HEK293T (cell line): ENCODE measurements around the gene EI24.

Experiments
- BHLHE40 ChIP-seq: fragments of 450-650 bp; IDR thresholded peaks from 2 replicates; pipeline ENCODE4 v1.6.1; 2016; ENCODE audit warnings: mild to moderate bottlenecking, moderate library complexity, borderline replicate concordance
- FOXA1 ChIP-seq: fragments of 450-650 bp; IDR thresholded peaks from 2 replicates; pipeline ENCODE4 v1.6.1; 2016; ENCODE audit warnings: mild to moderate bottlenecking
- HDGF ChIP-seq: fragments of 450-650 bp; IDR thresholded peaks from 2 replicates; pipeline ENCODE4 v1.6.1; 2017; ENCODE audit warnings: antibody characterized with exemption, borderline replicate concordance
- PKNOX1 ChIP-seq: fragments of 450-650 bp; IDR thresholded peaks from 2 replicates; pipeline ENCODE4 v1.6.1; 2016
- SP1 ChIP-seq: fragments of 450-650 bp; IDR thresholded peaks from 2 replicates; pipeline ENCODE4 v1.6.1; 2017
- SUZ12 ChIP-seq: fragments of 450-650 bp; IDR thresholded peaks from 2 replicates; pipeline ENCODE4 v1.6.1; 2016; ENCODE audit warnings: mild to moderate bottlenecking
- ZNF384 ChIP-seq: fragments of 450-650 bp; IDR thresholded peaks from 2 replicates; pipeline ENCODE4 v1.6.1; 2016

- TF ChIP-seq FOXA1 (no peak), SP1 (no peak), SUZ12 (no peak), HDGF (no peak), PKNOX1 (no peak), ZNF384 (no peak), BHLHE40 (no peak)
These were observed 18.5 kb upstream of the EI24 start for GRCh38 chr11:125550780-125551179.
